GM12873 (cell line): ENCODE results near the gene NTM.

Source experiments
- TF ChIP-seq, protein P1 (sequence below): IDR thresholded peaks from 2 replicates; pipeline ENCODE4 v1.5.1; 2012; ENCODE audit warnings: low read depth, mild to moderate bottlenecking, moderate library complexity, low read length, control low read depth; ENCODE audit not compliant: insufficient read depth; ENCODE audit errors: missing control alignments

NTM gene

DNA sequence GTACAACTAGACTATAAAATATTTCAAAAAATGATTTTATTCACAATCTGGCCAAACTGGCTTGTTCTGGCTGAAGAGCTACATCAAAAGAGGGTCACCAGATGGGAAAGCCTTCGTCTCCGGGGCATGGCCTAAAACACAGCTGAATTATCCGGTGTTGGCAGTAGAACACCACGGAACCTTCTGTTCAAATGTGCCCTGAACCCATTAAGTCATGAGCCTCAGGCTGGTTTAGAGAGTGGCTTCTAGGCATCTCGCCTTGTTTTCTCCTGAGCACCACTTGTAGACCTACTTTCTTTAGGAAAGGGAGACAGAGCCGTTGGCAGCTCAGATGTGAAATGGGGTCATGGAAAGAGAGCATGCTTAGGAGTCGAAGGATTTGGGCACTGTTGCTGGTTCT lies 890.2 kb downstream of the NTM start:
- TF ChIP-seq, protein P1, sequence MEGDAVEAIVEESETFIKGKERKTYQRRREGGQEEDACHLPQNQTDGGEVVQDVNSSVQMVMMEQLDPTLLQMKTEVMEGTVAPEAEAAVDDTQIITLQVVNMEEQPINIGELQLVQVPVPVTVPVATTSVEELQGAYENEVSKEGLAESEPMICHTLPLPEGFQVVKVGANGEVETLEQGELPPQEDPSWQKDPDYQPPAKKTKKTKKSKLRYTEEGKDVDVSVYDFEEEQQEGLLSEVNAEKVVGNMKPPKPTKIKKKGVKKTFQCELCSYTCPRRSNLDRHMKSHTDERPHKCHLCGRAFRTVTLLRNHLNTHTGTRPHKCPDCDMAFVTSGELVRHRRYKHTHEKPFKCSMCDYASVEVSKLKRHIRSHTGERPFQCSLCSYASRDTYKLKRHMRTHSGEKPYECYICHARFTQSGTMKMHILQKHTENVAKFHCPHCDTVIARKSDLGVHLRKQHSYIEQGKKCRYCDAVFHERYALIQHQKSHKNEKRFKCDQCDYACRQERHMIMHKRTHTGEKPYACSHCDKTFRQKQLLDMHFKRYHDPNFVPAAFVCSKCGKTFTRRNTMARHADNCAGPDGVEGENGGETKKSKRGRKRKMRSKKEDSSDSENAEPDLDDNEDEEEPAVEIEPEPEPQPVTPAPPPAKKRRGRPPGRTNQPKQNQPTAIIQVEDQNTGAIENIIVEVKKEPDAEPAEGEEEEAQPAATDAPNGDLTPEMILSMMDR, result no peak

DNA sequence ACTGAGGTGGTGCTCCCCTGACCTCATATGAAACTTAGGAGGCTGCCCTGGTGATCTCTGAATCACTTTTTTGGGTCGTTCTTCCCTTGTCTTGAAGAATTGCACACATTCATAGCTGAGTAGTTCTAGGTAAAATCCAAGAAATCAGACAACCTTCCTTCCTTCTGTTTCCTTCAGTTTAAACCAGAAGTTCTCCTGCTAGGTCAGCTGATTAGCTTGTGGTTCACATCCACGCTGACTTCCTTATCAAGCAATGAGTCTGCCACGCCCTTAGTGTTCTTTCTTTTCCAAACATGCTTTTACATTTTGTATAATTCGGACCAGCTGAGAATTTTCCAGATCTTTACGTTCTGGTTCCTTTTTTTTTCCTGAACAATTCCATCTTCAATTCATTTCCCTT lies 892.8 kb downstream of the NTM start:
- TF ChIP-seq, protein P1, result no peak

DNA sequence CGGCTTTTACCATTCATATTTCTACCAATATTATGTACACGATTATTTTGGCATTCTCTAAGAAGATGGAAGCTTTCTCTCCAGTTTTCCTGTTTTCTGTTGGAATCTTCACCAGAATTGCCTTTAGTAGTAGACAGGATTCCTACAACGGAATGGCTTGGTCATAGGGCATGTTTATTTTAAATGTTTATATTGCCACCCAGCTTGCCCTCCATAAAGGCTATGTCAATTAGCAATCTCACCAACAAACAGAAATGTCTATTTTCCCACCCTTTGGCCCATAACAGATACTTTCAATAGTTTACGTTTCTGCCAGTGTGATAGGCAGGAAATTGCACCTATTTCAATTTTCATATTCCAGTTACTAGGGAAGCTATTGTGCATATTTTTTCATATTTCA lies 893.5 kb downstream of the NTM start:
- TF ChIP-seq, protein P1, result no peak

DNA sequence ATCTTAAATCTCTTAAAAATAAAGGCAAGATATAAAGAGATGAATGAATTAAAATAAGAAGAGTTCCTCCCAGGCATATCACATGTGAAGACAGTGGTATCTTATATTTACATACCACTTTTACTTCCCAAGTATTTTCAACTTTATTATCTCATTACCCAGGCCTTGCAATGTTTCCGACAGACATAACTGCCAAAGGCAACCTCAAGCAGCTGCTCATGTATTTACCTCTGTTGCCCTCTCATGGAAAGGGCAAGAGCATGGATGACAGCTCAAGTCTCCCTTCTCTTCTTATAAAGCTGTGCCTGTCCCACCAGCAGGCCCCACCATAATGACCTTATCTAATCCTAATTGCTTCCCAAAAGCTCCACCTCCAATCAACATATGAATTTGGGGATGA lies 894.2 kb downstream of the NTM start:
- TF ChIP-seq, protein P1, result no peak

DNA sequence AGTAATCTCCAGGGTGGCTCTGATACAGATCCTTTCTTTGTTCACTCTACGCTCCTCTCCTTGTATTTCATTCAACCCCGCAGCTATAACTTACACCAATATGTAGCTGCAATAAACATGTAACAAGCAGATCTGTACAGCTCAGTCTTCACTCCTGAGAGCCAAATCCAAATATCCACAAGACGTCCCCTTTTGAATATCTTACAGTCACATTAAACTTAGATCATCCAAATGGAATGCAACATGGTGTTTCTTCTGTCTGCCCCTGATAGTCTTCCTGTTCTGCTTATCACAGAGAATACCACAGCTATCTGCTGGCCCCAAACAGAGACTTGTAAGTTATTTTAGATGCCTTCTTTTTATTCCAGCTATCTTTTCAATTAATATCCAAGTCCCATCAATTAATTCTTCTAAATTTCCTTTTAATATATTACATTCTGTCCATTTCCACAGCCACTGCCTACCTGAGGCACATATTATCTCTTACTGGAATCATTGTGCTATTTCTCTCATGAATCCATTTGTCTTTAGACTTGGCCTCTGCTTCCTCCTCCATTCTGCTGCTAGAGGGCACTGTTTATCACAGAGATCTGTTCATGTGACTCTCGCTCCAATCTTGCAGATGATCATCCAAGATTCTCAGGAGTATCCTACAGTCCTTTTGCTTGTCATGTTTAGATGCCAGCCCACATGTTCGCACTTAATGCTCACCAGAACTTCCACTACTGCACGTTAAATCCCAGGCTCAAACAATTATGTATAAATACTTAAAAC lies 908.6 kb downstream of the NTM start:
- TF ChIP-seq, protein P1, result peak; percentile 45

DNA sequence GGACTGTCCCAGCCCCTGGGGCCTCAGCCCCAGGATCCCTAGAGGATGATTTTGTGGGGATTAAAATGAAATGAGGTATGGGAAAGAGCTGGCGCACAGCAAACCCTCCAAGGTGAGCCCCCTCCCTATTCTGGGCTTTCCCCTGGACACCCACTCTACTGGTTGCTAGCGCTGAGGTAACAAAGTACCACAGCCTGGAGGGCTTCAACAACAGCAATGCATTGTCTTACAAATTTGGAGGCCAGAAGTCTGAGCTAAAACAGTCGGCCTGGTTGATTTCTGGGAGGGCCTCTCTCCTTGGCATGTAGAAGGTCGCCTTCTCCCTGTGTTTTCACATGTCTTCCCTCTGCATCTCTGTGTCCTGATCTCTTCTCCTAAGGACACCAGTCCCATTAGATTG lies 913.6 kb downstream of the NTM start:
- TF ChIP-seq, protein P1, result no peak

DNA sequence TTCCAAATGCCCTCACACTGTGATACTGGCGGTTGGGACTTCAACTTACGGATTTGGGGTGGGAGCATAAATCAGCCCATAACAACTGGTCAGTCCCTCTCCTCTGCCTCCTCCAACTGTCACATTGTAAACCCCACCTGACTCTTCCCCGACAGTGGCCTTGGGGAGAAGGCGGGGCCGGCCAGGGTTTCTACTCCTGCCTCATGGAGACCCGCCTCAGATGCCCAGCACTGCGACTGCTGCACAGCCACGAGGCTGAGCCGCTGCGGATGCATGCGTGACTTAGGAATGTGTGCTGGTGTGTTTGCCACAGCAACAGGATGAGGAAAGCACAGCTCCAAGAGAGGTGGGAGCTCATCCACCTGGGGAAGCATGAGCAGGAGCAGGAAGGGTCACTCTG lies 914.2 kb downstream of the NTM start:
- TF ChIP-seq, protein P1, result no peak

DNA sequence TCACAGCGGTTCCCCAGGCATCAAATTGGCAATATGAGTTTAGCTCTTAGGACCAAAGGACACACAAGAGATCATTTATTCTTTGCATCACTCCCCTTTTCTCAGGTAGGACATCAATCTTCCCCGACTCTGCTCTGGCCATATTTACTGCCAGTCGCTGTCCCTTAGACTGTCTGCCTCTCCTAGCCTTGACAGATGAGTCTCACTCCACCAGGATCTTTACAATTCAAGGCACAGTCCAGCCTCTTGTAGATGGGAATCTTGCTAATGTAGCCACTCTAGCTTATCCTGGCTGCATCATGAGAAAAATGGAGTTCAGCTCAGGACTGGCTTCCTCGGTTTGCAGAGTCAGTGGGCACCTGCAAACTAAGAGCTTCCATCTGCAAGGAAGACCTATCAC lies 915.2 kb downstream of the NTM start:
- TF ChIP-seq, protein P1, result no peak
